PC-9 (cell line): ENCODE measurements around the gene CACHD1. TPM values are rescaled to one million over a fixed set of nuclear protein-coding genes. Genes with fewer than 3 reads are reported as not detected.

ENCODE experiments used
- Bru-seq: library from RNA; stranded (reverse); fragments of 400-500 nt; gene quantifications from one replicate; lab custom pipeline; 2021; lab: Mats Ljungman, UMichigan
- BruChase-seq, 2 experiments: library from RNA; stranded (reverse); fragments of 400-500 nt; gene quantifications; one replicate each; lab custom pipeline; 2021; lab: Mats Ljungman, UMichigan
- BruUV-seq: library from RNA; stranded (reverse); fragments of 400-500 nt; replicated peaks from 2 replicates; lab custom pipeline; 2021; lab: Mats Ljungman, UMichigan
- CTCF ChIA-PET: fragments of 300-600 bp; sonication (Branson Sonifier 250); formaldehyde crosslinking; loops from one replicate; lab custom pipeline; 2022; ENCODE audit warnings: antibody characterized with exemption; lab: Charles Lee
- POLR2A ChIA-PET: fragments of 300-600 bp; sonication (Branson Sonifier 250); formaldehyde crosslinking; loops from one replicate; lab custom pipeline; 2022; ENCODE audit warnings: antibody characterized with exemption; ENCODE audit not compliant: unreplicated experiment; lab: Charles Lee
- DNase-seq, 2 experiments: peaks; one replicate each; pipeline versions ENCODE4 v3.0.0 to v3.0.0-alpha.2; 2015 to 2022; ENCODE audit warnings: mixed read lengths in 1 of 2
- H2AFZ ChIP-seq: fragments of 200-600 bp; sonication (generic); 2 replicates; pipeline ENCODE4 v1.8.1; 2017; ENCODE audit warnings: antibody characterized with exemption
- H3F3A ChIP-seq: fragments of 200-600 bp; sonication (generic); 2 replicates; pipeline ENCODE4 v1.8.1; 2017; ENCODE audit warnings: antibody characterized with exemption, mild to moderate bottlenecking, low read depth; ENCODE audit not compliant: insufficient read depth
- H3K27ac ChIP-seq: fragments of 200-600 bp; sonication (generic); 2 replicates; pipeline ENCODE4 v1.6.1; 2016; ENCODE audit warnings: mixed run types
- H3K27me3 ChIP-seq: fragments of 200-600 bp; sonication (generic); 2 replicates; pipeline ENCODE4 v1.6.1; 2016; ENCODE audit warnings: low read depth, mixed run types; ENCODE audit not compliant: insufficient read depth
- H3K36me3 ChIP-seq: fragments of 200-600 bp; sonication (generic); 2 replicates; pipeline ENCODE4 v1.6.1; 2016; ENCODE audit warnings: low read depth, mixed run types
- H3K4me1 ChIP-seq: fragments of 200-600 bp; sonication (generic); replicated peaks from 2 replicates; pipeline ENCODE4 v1.6.1; 2016; ENCODE audit warnings: mixed run types; ENCODE audit not compliant: insufficient read depth
- H3K4me2 ChIP-seq: fragments of 200-600 bp; sonication (generic); 2 replicates; pipeline ENCODE4 v1.6.1; 2017; ENCODE audit warnings: mixed run types
- H3K4me3 ChIP-seq: fragments of 200-600 bp; sonication (generic); 2 replicates; pipeline ENCODE4 v1.6.1; 2016; ENCODE audit warnings: mixed run types
- H3K79me2 ChIP-seq: fragments of 200-600 bp; sonication (generic); 2 replicates; pipeline ENCODE4 v1.6.1; 2017; ENCODE audit warnings: low read depth, mixed run types
- H3K9me2 ChIP-seq: fragments of 200-600 bp; sonication (generic); 2 replicates; pipeline ENCODE4 v1.8.1; 2017; ENCODE audit warnings: mild to moderate bottlenecking; ENCODE audit not compliant: insufficient read depth
- H3K9me3 ChIP-seq: fragments of 200-600 bp; sonication (generic); 2 replicates; pipeline ENCODE4 v1.8.1; 2016; ENCODE audit warnings: low read depth; ENCODE audit not compliant: insufficient read depth
- H4K20me1 ChIP-seq: fragments of 200-600 bp; sonication (generic); 2 replicates; pipeline ENCODE4 v1.8.1; 2017; ENCODE audit not compliant: insufficient read depth
- CTCF ChIP-seq: fragments of 200-600 bp; sonication (generic); conservative IDR thresholded peaks from 2 replicates; pipeline ENCODE4 v1.6.1; 2017; ENCODE audit warnings: mixed run types, antibody characterized with exemption, mild to moderate bottlenecking, moderate library complexity
- EZH2 ChIP-seq: fragments of 200-600 bp; sonication (generic); IDR thresholded peaks from 2 replicates; pipeline ENCODE4 v1.8.0; 2017; ENCODE audit warnings: antibody characterized with exemption, low read depth
- intact Hi-C: fragments of 100-400 bp; cut with micrococcal nuclease; formaldehyde crosslinking; loops from one replicate; pipeline ENCODE4 v1.10.0; 2022; ENCODE audit not compliant: unreplicated experiment
- long read RNA-seq: library from polyadenylated mRNA; stranded (forward); transcript quantifications from one replicate; pipeline ENCODE4 v2.0.0, GENCODE V29; 2022
- total RNA-seq: library from RNA; stranded (reverse); gene quantifications from 2 replicates; pipeline ENCODE4 v1.2.3, GENCODE V29; 2021

The CACHD1 gene
- total RNA-seq, result 3.1 and 3.8 TPM in 2 replicates
- Bru-seq, nascent RNA, result percentile 55 among the genes with signal in this experiment
- BruChase-seq, experiment 1, labeled RNA remaining after a 2-hour chase, result percentile 41 among the genes with signal in this experiment
- BruChase-seq, experiment 2, labeled RNA remaining after a 6-hour chase, result percentile 44 among the genes with signal in this experiment
- long read RNA-seq, full-length matches to known transcripts, result 1 of 5 reads
- long read RNA-seq, partial matches to known transcripts, result 2 of 5 reads
- long read RNA-seq, other reads (novel, unspliced or antisense), result 2 of 5 reads

DNA sequence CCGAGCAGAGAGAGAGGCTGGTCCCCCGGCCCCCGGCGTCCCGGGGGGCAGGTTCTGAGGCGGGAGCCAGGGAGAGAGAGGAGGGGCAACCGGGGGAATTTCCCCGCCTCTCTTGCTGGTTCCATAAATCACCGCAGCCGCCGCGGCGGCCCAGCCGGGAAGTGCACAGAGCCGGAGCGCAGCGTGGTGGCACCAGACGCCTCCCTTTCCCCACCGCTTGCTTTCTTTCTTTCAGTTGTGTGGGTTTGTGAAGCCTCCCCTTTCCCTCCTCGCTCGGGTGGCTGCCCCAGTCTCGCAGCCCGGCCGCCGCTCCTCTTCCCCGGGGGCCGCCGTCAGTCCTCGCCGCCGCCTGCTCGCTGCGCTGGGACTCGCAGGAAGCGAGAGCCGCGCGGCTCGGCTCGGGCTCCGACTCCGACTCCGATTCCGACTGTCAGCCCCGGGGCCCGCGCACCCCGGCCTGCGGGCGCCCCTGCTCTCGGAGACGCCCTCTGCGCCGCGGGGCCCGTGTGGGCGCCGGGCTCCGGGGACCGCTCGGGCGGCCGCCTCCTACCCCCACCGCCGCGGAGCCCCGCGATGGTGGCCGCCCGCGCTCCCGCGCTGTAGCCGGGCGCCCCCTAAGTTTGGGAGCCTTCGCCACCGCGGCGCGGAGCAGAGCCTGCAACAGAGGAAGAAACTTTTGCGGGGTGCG lies at the start of gene CACHD1:
Gene CACHD1, plus strand, starts transcription at position 153 of the 688 bp plus-strand sequence. CDS start 616 bp downstream, outside the sequence.
- Histone ChIP-seq H3K4me2 (peak within 1 kb of the TSS; percentile 79), H3K4me1 (peaks cover 18% of the 10 kb centered on the region), H3K9me2 (no peaks in the 10 kb centered on the region), H3K36me3 (no peaks in the 10 kb centered on the region), H3K9me3 (no peaks in the 10 kb centered on the region), H3K27ac (no peak within 1 kb of the TSS), H4K20me1 (no peaks in the 10 kb centered on the region), H3K4me3 (peak within 1 kb of the TSS; percentile 86), H3K27me3 (no peaks in the 10 kb centered on the region; the same call in 1 of the 2 replicates), H2AFZ (peak within 1 kb of the TSS; percentile 92), H3F3A (no peaks in the 10 kb centered on the region; the same call in 1 of the 2 replicates), H3K79me2 (no peaks in the 10 kb centered on the region)
- TF ChIP-seq EZH2 (no peak), CTCF (no peak)
- ChIA-PET CTCF (no interaction called here), POLR2A (no interaction called here)
- BruUV-seq, result TSS peak; percentile 28
- peak in 1 of 2 experiments; percentile 73 for DNase-seq
- intact Hi-C loops, result loop anchor here (1.0 to 10.0 kb wide), 6 partner anchors 37 to 355 kb away; no protein-coding TSS in a partner anchor

- CTCF ChIA-PET, result no interaction called here
- Histone ChIP-seq H3K4me1 (no peaks in the 10 kb centered on the region), H3K79me2 (no peaks in the 10 kb centered on the region), H3K4me2 (no peak overlapping the region), H3K4me3 (no peak overlapping the region), H2AFZ (no peak overlapping the region), H4K20me1 (no peaks in the 10 kb centered on the region), H3K27me3 (no peaks in the 10 kb centered on the region), H3F3A (no peaks in the 10 kb centered on the region), H3K27ac (no peak overlapping the region), H3K9me3 (no peaks in the 10 kb centered on the region), H3K36me3 (no peaks in the 10 kb centered on the region), H3K9me2 (no peaks in the 10 kb centered on the region)
- no peak for DNase-seq
- POLR2A ChIA-PET, result interaction anchor here (0.7 kb wide), 1 partner anchor 180 kb away, joined by 14 read pairs; no protein-coding TSS in a partner anchor
- intact Hi-C loops, result no loop called here
- TF ChIP-seq CTCF, result no peak
- TF ChIP-seq EZH2, result no peak
- no TSS peak for BruUV-seq
Measured at GRCh38 chr1:64421377-64421776, 48.6 kb upstream of the CACHD1 start.

GRCh38 chr1:64423526-64423925 lies 46.4 kb upstream of the CACHD1 start:
- intact Hi-C loops, result no loop called here
- Histone ChIP-seq H3K9me2 (no peaks in the 10 kb centered on the region), H4K20me1 (no peaks in the 10 kb centered on the region), H3K27me3 (no peaks in the 10 kb centered on the region), H2AFZ (no peak overlapping the region), H3K9me3 (no peaks in the 10 kb centered on the region), H3K4me3 (no peak overlapping the region), H3K79me2 (no peaks in the 10 kb centered on the region), H3K4me1 (no peaks in the 10 kb centered on the region), H3K4me2 (no peak overlapping the region), H3F3A (no peaks in the 10 kb centered on the region), H3K36me3 (no peaks in the 10 kb centered on the region), H3K27ac (no peak overlapping the region)
- ChIA-PET POLR2A (no interaction called here), CTCF (no interaction called here)
- no peak for DNase-seq
- no TSS peak for BruUV-seq
- no peak for TF ChIP-seq CTCF
- no peak for TF ChIP-seq EZH2
